RWPE2 (cell line): ENCODE data around the gene IFNE.

ENCODE experiments used
- ATAC-seq: fragments of 200-7000 bp; cut with Tn5 transposase; 3 replicates; pipeline ENCODE4 v1.9.1; 2021; ENCODE audit warnings: low read depth
- DNase-seq: peaks from one replicate; pipeline ENCODE4 v3.0.0-alpha.2; 2020; ENCODE audit warnings: low spot score
- H3K27ac ChIP-seq: fragments of 450-650 bp; 2 replicates; pipeline ENCODE4 v1.5.1; 2017; ENCODE audit warnings: mild to moderate bottlenecking; ENCODE audit not compliant: poor library complexity, severe bottlenecking
- H3K27me3 ChIP-seq: fragments of 250-450 bp; sonication (Bioruptor Pico); 2 replicates; pipeline ENCODE4 v1.5.1; 2021; ENCODE audit warnings: mild to moderate bottlenecking, moderate library complexity; ENCODE audit not compliant: insufficient read depth, poor library complexity, severe bottlenecking
- H3K36me3 ChIP-seq: fragments of 250-450 bp; sonication (Bioruptor Pico); 2 replicates; pipeline ENCODE4 v1.5.1; 2020; ENCODE audit warnings: low read depth, mild to moderate bottlenecking, moderate library complexity
- H3K4me1 ChIP-seq: fragments of 250-450 bp; sonication (Bioruptor Pico); 2 replicates; pipeline ENCODE4 v1.5.1; 2021; ENCODE audit warnings: mild to moderate bottlenecking, moderate library complexity; ENCODE audit not compliant: insufficient read depth, poor library complexity, severe bottlenecking
- H3K4me3 ChIP-seq: fragments of 250-450 bp; sonication (Bioruptor Pico); 2 replicates; pipeline ENCODE4 v1.5.1; 2021; ENCODE audit warnings: mild to moderate bottlenecking, moderate library complexity; ENCODE audit not compliant: severe bottlenecking
- H3K9me3 ChIP-seq: fragments of 250-450 bp; sonication (Bioruptor Pico); 2 replicates; pipeline ENCODE4 v1.5.1; 2021; ENCODE audit warnings: mild to moderate bottlenecking, moderate library complexity; ENCODE audit not compliant: severe bottlenecking
- TF ChIP-seq, protein P1 (sequence below): fragments of 450-650 bp; IDR thresholded peaks from one replicate; pipeline ENCODE4 v1.5.1; 2017; ENCODE audit warnings: mild to moderate bottlenecking, moderate library complexity; ENCODE audit not compliant: poor library complexity, severe bottlenecking

IFNE gene

DNA sequence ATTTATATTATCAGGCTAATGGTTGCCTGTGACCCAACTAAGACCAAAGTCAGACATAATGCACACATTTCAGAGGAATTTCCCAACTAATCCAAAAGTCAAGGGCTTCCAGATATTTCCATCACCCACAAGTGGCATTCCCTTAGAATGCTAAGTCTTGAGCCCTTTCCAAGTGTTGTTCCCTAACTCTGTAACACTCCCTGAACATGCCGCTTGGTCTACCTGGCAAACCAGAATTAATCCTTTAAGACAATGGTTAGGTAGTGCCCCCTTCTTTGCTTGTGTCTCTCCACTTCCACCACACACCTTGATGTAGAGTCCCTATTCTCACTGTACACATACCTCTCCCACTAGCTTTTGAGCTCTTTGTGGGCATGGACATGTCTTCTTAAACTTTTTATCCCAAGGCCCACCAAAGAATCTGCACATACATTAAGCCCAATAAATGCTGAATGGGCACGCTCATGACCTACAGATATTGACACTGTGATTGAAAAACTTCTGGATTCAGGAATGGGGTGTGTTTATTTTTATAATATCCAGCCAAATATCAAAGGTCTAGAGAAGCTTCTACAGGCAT lies 37.8 kb upstream of the IFNE start:
- Histone ChIP-seq H3K36me3 (peaks cover 83% of the 10 kb centered on the region), H3K9me3 (peaks cover 3% of the 10 kb centered on the region), H3K4me1 (no peaks in the 10 kb centered on the region), H3K4me3 (no peak overlapping the region), H3K27me3 (no peaks in the 10 kb centered on the region), H3K27ac (peak overlapping the region; percentile 30)
- TF ChIP-seq, protein P1, sequence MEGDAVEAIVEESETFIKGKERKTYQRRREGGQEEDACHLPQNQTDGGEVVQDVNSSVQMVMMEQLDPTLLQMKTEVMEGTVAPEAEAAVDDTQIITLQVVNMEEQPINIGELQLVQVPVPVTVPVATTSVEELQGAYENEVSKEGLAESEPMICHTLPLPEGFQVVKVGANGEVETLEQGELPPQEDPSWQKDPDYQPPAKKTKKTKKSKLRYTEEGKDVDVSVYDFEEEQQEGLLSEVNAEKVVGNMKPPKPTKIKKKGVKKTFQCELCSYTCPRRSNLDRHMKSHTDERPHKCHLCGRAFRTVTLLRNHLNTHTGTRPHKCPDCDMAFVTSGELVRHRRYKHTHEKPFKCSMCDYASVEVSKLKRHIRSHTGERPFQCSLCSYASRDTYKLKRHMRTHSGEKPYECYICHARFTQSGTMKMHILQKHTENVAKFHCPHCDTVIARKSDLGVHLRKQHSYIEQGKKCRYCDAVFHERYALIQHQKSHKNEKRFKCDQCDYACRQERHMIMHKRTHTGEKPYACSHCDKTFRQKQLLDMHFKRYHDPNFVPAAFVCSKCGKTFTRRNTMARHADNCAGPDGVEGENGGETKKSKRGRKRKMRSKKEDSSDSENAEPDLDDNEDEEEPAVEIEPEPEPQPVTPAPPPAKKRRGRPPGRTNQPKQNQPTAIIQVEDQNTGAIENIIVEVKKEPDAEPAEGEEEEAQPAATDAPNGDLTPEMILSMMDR, result no peak
- no peak for DNase-seq
- peak; percentile 8; the same call in 2 of the 3 replicates for ATAC-seq

DNA sequence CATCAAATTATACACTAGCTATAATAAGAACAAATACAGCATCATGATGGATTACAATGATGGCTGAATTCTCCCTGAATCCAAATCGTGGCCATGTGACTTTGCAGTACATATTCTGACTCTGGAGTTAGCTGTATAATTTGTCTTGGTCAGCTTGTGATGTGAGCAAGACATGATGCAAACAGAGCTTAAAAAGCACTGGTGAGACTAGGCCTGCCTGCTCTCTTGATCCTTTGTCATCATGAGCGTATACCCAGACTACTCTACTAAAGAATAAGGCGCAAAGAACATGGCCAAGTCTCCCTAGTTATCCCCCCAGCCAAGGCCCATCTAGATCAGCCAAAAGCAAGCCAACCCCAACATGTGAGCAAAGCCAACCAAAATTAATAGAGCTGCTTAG lies 34.7 kb upstream of the IFNE start:
- 0 out of 3 replicates have a peak, but pooled peaks have one; percentile 5 for ATAC-seq

DNA sequence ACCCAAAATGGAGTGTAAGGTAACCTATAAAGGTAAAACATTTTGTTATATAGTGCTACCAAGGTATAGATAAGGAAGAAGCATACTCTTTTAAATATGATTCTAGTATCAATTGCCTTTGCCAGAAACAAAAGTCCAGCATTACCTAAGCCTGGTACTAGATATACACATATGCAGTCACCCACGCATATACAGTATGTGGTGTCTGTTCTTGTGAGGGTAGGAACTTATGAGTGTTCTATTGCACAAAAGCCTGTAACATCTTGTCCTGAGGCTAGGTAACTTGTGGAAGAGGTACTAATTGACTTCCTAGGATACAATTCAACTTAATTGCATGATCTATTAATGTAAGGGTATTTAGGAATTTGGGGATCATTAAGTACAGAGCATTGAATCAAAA lies 31.3 kb upstream of the IFNE start:
- Histone ChIP-seq H3K4me1 (peaks cover 50% of the 10 kb centered on the region), H3K4me3 (no peak overlapping the region), H3K27ac (peak overlapping the region; percentile 16), H3K9me3 (no peaks in the 10 kb centered on the region), H3K36me3 (peaks cover 89% of the 10 kb centered on the region), H3K27me3 (no peaks in the 10 kb centered on the region)
- TF ChIP-seq, protein P1, result no peak
- DNase-seq (no peak), ATAC-seq (0 out of 3 replicates have a peak, but pooled peaks have one; percentile 7)

More for the DNA sequence above, 34.7 kb upstream of the IFNE start:
- no peak for DNase-seq
- Histone ChIP-seq H3K9me3 (no peaks in the 10 kb centered on the region), H3K27me3 (no peaks in the 10 kb centered on the region), H3K36me3 (peaks cover 94% of the 10 kb centered on the region), H3K4me3 (no peak overlapping the region), H3K27ac (peak overlapping the region; percentile 30), H3K4me1 (peaks cover 16% of the 10 kb centered on the region)
- TF ChIP-seq, protein P1, result no peak

DNA sequence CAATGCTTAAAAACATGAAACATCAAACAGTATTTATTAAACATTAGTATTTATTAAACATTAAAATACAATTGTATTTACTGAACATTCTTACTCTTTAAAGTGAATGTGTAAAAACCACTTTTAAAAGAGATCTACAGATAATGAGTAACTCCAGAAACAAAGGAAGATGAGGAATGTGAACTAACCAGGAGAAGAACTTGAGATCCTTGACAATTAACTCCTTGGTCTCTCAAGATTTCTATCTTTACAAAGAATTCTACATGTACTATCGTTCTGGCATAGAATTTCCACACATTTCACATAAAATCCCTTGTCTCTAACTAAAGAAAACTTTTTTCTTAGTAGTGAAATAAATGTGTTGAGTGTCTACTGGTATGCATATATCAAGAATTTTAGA lies 28.7 kb upstream of the IFNE start:
- H3K27me3 ChIP-seq, result no peaks in the 10 kb centered on the region
- peak overlapping the region; percentile 84 for H3K27ac ChIP-seq
- peaks cover 63% of the 10 kb centered on the region for H3K36me3 ChIP-seq
- ATAC-seq (no peak), DNase-seq (no peak)
- TF ChIP-seq, protein P1, result no peak
- peaks cover 75% of the 10 kb centered on the region for H3K4me1 ChIP-seq
- no peaks in the 10 kb centered on the region for H3K9me3 ChIP-seq
- H3K4me3 ChIP-seq, result no peak overlapping the region

DNA sequence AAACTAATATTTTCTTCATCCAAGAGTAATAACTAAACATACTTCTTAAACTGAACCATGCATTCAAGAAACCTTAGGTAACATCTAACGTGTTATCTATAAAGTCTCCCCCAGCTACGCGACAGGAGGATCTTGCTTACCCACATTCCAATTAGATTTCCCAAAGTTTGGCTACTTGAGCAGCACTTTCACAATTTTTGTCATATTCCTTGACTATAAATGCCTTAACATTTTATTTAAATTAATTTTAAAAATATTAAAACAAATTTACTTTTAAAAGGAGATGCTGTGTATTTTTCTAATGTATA lies 25.3 kb upstream of the IFNE start:
- 0 out of 3 replicates have a peak, but pooled peaks have one; percentile 5 for ATAC-seq
- H3K4me1 ChIP-seq, result peaks cover 72% of the 10 kb centered on the region
- H3K36me3 ChIP-seq, result peaks cover 29% of the 10 kb centered on the region
- H3K4me3 ChIP-seq, result no peak overlapping the region
- H3K9me3 ChIP-seq, result no peaks in the 10 kb centered on the region
- TF ChIP-seq, protein P1, result no peak
- peak overlapping the region; percentile 84 for H3K27ac ChIP-seq
- H3K27me3 ChIP-seq, result no peaks in the 10 kb centered on the region
- no peak for DNase-seq
